Gastrocnemius medialis (tissue), 4 donors: ENCODE measurements around the gene STAG1.

Source experiments
- CTCF ChIP-seq, 5 experiments: fragments of 450-650 bp in 3 of 5; fragments of 200-600 bp in 2 of 5; sonication (generic) in 2 of 5; IDR thresholded peaks in 4 of 5; conservative IDR thresholded peaks in 1 of 5; 1 replicate in 4 of 5; 2 replicates in 1 of 5; pipeline ENCODE4 v1.5.1; 2016 to 2019; ENCODE audit warnings: antibody characterized with exemption in 5 of 5, mild to moderate bottlenecking in 3 of 5, moderate library complexity in 3 of 5
- POLR2A ChIP-seq, 2 donors: fragments of 450-650 bp; IDR thresholded peaks; one replicate each; pipeline ENCODE4 v1.6.1; 2017; ENCODE audit warnings: antibody characterized with exemption in 2 of 2, mild to moderate bottlenecking in 2 of 2, moderate library complexity in 2 of 2

- no peak for TF ChIP-seq CTCF (IDR thresholded peaks at IDR 0.05 in 4 of 5, conservative IDR thresholded peaks at IDR 0.05 in 1 of 5)
- no peak for TF ChIP-seq POLR2A (IDR thresholded peaks at IDR 0.05)
Observed at GRCh38 chr3:136750209-136750896, 1.8 kb downstream of the STAG1 start.
